ENCODE measurements around the gene PSMD9. TPM values are rescaled to one million over a fixed set of nuclear protein-coding genes. Genes with fewer than 3 reads are reported as not detected.
"Not testable (repeated sequence)": the region's sequence is repeated elsewhere in the genome, so short reads cannot be mapped to it uniquely, and the experiment has no call there.

PSMD9 gene
- total RNA-seq, 6 experiments from 2014 or later = 20.0 to 56.4 (median 28.4) TPM

GRCh38 chr12:121857322-121858246 lies 31.0 kb upstream of the PSMD9 start:
- H3K27ac ChIP-seq = peak overlapping the region; percentile 89 to 98 (median 91)
- H3K36me3 ChIP-seq = peaks cover 0 to 37% (median 7%) of the 10 kb centered on the region in 4 donors
- peak; percentile 65 to 85 (median 83) for DNase-seq
- no peaks in the 10 kb centered on the region for H3K9me3 ChIP-seq
- peak overlapping the region; percentile 39 to 62 (median 61) for H3K4me3 ChIP-seq
- H3K4me1 ChIP-seq = peaks cover 0 to 49% (median 12%) of the 10 kb centered on the region in 4 donors
- no peak for TF ChIP-seq CTCF (IDR thresholded peaks at IDR 0.05)
- peak; percentile 52 for TF ChIP-seq POLR2A (IDR thresholded peaks at IDR 0.05)
- intact Hi-C loops (cut with DNase I) = no loop called here
- ATAC-seq = peak; percentile 43 to 66 (median 56)
- 0% methylated on average over 1 of the region's 11 CpGs for WGBS (ENCODE audit: insufficient coverage, low coverage, low lambda C conversion rate, missing lambda C conversion rate)
- no peaks in the 10 kb centered on the region for H3K27me3 ChIP-seq

GRCh38 chr12:121858318-121858661 lies 30.3 kb upstream of the PSMD9 start:
- peaks cover 0 to 52% (median 12%) of the 10 kb centered on the region in 4 donors for H3K4me1 ChIP-seq
- no peak for TF ChIP-seq CTCF (IDR thresholded peaks at IDR 0.05)
- no peak for TF ChIP-seq POLR2A (IDR thresholded peaks at IDR 0.05)
- DNase-seq (no peak), ATAC-seq (peak in 2 of 4 donors; percentile 0 to 1)
- no peaks in the 10 kb centered on the region for H3K27me3 ChIP-seq
- H3K4me3 ChIP-seq = peak overlapping the region; percentile 39 to 62 (median 61)
- H3K9me3 ChIP-seq = no peaks in the 10 kb centered on the region
- peaks cover 0 to 30% (median 5%) of the 10 kb centered on the region in 4 donors for H3K36me3 ChIP-seq
- peak overlapping the region; percentile 89 to 98 (median 91) for H3K27ac ChIP-seq
- 47% methylated on average over 10 of the region's 10 CpGs for WGBS (ENCODE audit: insufficient coverage, low coverage, low lambda C conversion rate, missing lambda C conversion rate)
- intact Hi-C loops (cut with DNase I) = no loop called here

- DNase-seq (peak; percentile 91 to 98 (median 97)), ATAC-seq (peak; percentile 79 to 88 (median 84))
- peaks cover 0 to 52% (median 12%) of the 10 kb centered on the region in 4 donors for H3K4me1 ChIP-seq
- peak within 1 kb of the TSS; percentile 89 to 98 (median 91) for H3K27ac ChIP-seq
- H3K36me3 ChIP-seq = peaks cover 0 to 24% (median 5%) of the 10 kb centered on the region in 4 donors
- WGBS (ENCODE audit: insufficient coverage, low coverage, low lambda C conversion rate, missing lambda C conversion rate) = 42% methylated on average over 10 of the region's 16 CpGs
- H3K9me3 ChIP-seq = no peaks in the 10 kb centered on the region
- TF ChIP-seq POLR2A (IDR thresholded peaks at IDR 0.05) (peak; percentile 69), CTCF (IDR thresholded peaks at IDR 0.05) (peak in 1 of 4 donors; percentile 7)
- H3K4me3 ChIP-seq = peak within 1 kb of the TSS; percentile 39 to 62 (median 61)
- H3K27me3 ChIP-seq = no peaks in the 10 kb centered on the region
- intact Hi-C loops (cut with DNase I) = no loop called here
Observed at GRCh38 chr12:121858662-121859572, 29.7 kb upstream of the PSMD9 start, which contains the start of gene HPD. Gene HPD (minus strand): TSS chr12:121858859. CDS start chr12:121858823, 36 bp downstream.

- DNase-seq = peak; percentile 52 to 89 (median 86)
- Histone ChIP-seq H3K27me3 (no peaks in the 10 kb centered on the region), H3K36me3 (peaks cover 0 to 11% (median 0%) of the 10 kb centered on the region in 4 donors), H3K4me3 (peak overlapping the region in 2 of 3 donors; percentile 12 to 62), H3K4me1 (peaks cover 0 to 43% (median 12%) of the 10 kb centered on the region in 4 donors), H3K9me3 (no peaks in the 10 kb centered on the region), H3K27ac (peak overlapping the region; percentile 89 to 98 (median 91))
- intact Hi-C loops (cut with DNase I) = no loop called here
- no CpG with 5 or more reads among the region's 1 CpG for WGBS (ENCODE audit: insufficient coverage, low coverage, low lambda C conversion rate, missing lambda C conversion rate)
- peak; percentile 42 to 63 (median 52) for ATAC-seq
- TF ChIP-seq CTCF (IDR thresholded peaks at IDR 0.05) = no peak
- TF ChIP-seq POLR2A (IDR thresholded peaks at IDR 0.05) = peak; percentile 52
Observed at GRCh38 chr12:121860257-121860656, 28.3 kb upstream of the PSMD9 start.

- intact Hi-C loops (cut with DNase I); H3K4me3 ChIP-seq; H3K27me3 ChIP-seq; ATAC-seq; DNase-seq; H3K36me3 ChIP-seq; H3K9me3 ChIP-seq: not testable (repeated sequence)
- Histone ChIP-seq H3K4me1 (peaks cover 0 to 39% (median 12%) of the 10 kb centered on the region in 4 donors), H3K27ac (peak overlapping the region in 2 of 3 donors; percentile 91 to 98)
- WGBS (ENCODE audit: insufficient coverage, low coverage, low lambda C conversion rate, missing lambda C conversion rate) = 93% methylated on average over 2 of the region's 4 CpGs
Observed at GRCh38 chr12:121860699-121861098, 27.9 kb upstream of the PSMD9 start.
